ENCODE data around the gene SEL1L3.

SEL1L3 gene

DNA sequence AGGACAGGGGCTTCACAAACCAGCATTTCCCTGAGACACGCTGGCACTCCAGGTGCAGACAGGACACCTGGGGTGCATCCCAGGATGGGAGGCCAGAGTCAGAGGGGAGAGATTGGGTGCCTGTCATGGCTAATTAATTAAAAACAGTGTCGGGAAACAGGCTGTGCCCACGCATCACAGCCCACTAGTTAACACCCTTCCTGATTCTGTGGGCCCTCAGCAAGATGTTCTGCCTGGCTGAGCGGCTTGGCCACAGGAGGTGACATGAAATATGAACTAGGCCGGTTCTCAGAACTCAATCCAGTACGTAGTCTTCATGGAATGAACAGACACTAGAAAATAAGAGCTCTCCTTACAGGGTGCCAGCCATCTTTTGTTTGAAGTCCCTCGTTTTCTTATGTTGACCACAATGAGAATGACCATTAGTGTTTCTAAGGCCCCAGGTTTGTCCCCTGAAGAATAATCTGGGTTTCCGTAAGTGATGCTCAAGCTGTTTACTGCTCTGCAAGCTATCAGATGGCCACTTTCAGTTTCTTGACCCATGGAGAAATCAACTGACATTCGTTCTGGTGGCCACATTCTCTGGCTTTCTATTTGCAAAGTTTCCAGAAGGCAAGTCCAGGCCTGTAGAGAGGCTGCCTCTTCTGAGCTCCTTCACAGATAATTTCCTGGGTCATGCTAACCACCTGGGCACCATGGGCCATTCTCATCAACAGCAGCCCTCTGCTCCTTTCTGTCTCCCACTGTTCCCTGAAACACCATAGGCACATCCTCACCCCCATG lies 134.9 kb downstream of the SEL1L3 start:
- DNase-seq = no peak

DNA sequence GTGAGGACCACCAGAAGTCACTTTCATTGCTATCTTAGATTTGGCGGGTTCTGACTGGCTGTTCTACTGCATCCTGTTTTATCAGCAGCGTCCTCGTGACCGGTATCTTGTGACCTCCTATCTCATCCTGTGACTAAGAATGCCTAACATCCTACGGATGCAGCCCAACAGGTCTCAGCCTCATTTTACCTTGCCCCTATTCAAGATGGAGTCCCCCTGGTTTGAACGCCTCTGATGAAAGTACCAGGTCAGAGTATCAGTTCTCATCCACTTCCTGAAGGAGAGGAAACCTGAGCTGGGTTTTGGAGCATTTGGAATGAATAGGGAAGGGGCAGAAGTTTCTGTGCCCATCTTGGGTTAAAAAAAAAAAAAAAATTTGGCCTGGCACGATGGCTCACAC lies 136.9 kb downstream of the SEL1L3 start:
- DNase-seq = no peak

DNA sequence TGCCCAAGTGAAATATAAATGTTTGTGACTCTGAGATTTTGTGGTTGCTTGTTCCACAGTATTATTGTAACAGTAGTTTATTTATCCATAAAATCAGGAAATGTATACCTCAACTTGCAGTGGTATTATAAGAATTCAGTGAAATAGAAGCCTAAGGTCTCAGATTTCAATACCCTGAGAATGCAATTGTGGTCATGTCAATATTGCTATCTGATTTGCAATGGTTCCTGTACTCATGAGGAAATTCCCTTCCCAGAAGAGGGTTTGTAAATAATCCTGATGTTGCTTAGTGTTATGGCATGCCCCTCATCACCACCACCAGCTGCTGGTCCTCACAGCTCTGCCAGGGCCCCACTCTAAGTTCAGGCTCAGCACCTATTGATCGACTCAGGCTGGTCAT lies 139.4 kb downstream of the SEL1L3 start:
- DNase-seq = no peak

DNA sequence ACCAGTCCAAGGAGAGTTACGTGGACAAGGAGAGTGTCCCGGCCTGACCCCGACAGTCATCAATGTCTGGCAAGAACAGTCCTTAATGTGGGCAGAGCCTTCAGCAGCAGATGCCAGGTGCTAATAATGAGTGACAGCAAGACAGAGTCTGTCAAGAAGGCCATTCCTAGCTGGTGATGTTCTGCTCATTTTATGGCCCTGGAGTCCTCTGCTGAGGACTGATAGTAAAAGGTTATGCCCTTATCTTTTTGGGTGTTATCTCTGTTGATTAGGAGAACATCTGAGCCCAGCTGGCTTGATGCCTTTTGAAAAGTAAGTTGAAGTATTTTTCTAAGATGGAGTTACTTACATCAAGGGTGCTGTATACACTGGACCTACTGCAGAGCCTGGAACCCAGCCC lies 139.8 kb downstream of the SEL1L3 start:
- DNase-seq = no peak

DNA sequence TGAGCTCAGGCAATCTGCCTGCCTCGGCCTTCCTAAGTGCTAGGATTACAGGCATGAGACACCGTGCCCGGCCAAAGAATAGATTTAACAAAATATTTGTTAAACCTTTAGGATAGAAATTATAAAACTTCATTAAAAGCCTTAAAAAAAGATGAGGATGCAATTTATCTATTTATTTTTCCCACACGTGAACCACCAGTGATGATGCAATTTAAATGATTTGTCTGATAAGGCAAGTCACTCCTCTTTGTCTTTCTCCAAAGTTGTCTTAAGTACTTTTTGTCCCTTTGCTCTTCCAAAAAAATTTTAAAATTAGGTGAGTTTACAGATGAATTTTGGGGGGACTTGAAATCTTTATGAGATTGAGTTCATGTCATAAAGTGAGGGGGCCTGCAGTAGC lies 149.0 kb downstream of the SEL1L3 start:
- DNase-seq = no peak

DNA sequence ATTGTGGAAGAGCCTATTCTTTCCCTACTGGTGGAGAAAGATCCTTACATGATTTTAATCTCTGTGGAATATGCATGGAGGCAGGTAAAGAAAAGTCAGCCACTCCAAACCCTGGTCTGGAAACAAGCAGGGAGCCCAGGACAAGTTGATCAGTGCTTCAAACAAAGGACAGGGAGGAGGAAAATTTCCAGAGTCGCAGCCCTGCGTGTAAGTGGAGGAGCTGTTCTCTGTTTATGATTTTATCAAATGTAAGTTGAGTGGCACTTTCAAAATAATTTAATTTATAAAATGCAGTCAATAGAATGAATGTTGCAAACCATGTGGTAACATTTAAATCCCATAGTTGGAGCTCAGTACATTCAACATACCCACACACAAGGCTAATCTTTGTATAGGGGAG lies 150.2 kb downstream of the SEL1L3 start:
- DNase-seq = no peak

DNA sequence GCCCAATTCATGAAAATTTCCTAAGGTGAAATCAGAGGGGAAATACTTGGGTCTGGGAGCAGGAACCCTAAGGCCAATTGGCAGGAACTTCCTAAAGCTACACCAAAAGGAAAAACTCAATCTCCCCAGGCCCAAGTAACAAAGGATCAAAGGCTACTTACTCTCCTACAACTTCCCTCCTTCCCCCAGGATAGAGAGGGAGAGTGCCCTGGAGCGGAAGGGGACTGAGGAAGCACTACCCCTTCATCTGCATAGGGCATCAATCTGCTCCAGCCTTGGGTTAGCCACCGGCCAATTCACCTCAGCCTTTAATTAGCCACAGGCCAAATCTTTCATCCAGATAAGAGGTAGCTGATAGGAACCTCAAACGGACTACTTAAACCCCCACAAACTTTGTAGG lies 152.2 kb downstream of the SEL1L3 start:
- DNase-seq = no peak

DNA sequence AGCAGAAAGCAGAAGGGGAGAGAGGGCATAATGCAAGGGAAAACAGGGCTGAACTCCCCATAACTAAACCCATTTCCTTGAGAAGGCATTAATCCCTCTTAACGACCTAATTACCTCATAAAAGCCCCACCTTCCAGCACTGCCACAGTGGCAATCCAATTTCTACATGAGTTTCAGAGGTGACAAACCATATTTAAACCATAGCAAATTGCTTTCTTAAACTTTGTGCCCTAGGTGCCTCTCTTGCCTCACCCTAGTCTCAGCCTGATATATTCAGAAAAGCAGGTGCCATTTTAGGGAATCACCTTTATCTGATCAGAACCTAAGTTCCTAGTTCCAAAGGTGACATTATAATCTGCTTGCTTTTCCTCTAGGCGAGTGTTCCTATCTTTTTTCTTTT lies 158.3 kb downstream of the SEL1L3 start:
- DNase-seq = no peak

DNA sequence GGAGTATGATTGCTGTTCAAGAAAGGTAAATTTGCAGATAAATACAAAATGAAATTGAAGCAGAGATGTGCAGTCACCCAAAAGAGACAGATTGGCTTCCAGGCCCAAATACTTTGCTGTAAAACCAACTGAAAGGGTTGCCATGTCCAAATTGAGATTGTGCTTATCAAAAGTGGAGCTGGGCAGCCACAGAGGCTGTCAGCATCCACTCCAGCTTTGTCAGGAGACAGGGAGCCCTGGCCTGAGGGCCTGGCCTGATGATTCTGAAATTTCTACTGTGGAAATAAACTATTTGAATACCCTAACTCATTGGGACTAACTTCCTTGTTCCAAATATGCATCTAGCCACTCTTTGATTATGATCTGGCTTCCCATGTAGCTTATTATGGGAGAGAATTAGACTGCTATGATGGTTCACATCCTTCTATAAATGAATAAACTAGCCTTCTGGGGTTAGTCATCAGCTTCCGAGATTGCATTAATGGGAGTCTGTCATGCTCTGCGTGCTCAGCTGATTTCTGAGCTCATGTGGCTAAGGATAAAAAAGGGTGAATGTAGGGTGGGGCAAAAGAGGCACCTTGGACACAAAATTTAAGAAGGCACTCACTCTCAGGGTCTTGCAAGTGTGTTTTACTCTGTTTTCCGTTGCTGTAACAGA lies 158.9 kb downstream of the SEL1L3 start:
- no peak for DNase-seq

DNA sequence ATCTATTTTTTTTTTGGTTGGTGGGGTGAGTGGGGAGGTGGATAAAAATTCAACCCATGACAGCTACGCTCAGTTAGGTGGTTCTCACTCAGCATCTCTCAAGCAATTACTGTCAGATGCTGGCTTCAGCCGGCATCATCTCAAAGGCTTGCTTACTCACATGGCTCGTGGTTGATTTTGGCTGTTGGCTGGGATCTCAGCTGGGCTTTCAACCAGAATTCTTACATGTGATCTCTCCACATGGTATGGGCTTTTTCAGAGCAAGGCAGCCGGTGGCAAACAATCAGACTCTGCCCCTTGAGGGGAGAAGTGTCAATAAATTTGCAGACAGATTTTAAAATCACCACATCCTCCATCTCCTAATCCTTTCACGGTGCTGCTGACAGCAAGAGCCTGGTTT lies 159.9 kb downstream of the SEL1L3 start:
- DNase-seq = no peak

DNA sequence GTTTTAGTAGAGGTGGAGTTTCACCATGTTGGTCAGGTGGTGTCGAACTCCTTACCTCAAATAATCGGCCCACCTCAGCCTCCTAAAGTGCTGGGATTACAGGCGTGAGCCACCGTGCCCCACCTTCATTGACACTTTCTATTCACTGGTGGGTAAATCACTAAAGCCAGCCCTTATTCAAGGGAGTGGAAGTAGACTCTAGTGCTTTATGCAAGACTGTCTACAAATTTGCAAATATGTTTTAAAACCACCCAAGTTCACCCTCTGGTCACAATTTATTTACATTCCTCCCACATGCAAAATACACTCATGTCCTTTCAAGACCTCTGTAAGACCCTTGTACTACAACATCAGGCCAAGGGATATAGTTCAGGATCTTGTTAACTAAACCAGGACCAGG lies 162.1 kb downstream of the SEL1L3 start:
- no peak for DNase-seq

DNA sequence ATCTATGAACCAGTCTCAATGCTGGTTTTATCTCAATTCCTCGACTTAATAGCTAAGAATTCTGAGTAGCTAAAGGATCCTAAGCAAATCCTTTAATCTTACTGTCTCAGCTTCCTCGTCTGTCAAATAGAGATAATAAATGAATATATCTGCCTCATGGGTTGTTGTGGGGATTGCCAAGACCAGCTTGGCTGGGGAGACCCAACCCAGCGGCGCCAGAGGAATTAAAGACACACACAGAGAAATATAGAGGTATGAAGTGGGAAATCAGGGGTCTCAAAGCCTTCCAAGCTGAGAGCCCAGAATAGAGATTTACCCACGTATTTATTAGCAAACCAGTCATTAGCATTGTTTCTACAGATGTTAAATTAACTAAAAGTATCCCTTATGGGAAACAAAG lies 165.3 kb downstream of the SEL1L3 start:
- no peak for DNase-seq

Measured in activated CD4-positive, alpha-beta T cell treated with anti-CD3 and anti-CD28 coated beads, Interleukin-2, amount 50 U/mL, for 48 hours (primary cell).